Liver (tissue), 3 donors: ENCODE data around the gene BLTP2.

Experiments
- ATF3 ChIP-seq: IDR thresholded peaks from 2 replicates; pipeline ENCODE4 v1.6.1; 2016; ENCODE audit warnings: antibody characterized with exemption
- CTCF ChIP-seq: fragments of 150-350 bp; IDR thresholded peaks from 2 replicates; pipeline ENCODE4 v1.5.1; 2017; ENCODE audit warnings: improper control_type of control experiment, low read depth, low read length; ENCODE audit not compliant: missing input control
- EGR1 ChIP-seq, 2 donors: IDR thresholded peaks; 2 replicates each; pipeline ENCODE4 v1.6.1; 2016 to 2018; ENCODE audit warnings: antibody characterized with exemption in 2 of 2, low read depth in 2 of 2
- FOXA1 ChIP-seq: IDR thresholded peaks from 2 replicates; pipeline ENCODE4 v1.6.1; 2016; ENCODE audit warnings: antibody characterized with exemption
- GABPA ChIP-seq, 2 donors: IDR thresholded peaks in 1 of 2; conservative IDR thresholded peaks in 1 of 2; 2 replicates each; pipeline ENCODE4 v1.6.1; 2016; ENCODE audit warnings: antibody characterized with exemption in 2 of 2, mild to moderate bottlenecking in 1 of 2, moderate library complexity in 1 of 2
- NR2F2 ChIP-seq: IDR thresholded peaks from 2 replicates; pipeline ENCODE4 v1.6.1; 2016; ENCODE audit warnings: antibody characterized with exemption
- RAD21 ChIP-seq, 2 donors: IDR thresholded peaks; 2 replicates each; pipeline ENCODE4 v1.6.1; 2016; ENCODE audit warnings: antibody characterized with exemption in 2 of 2, mild to moderate bottlenecking in 2 of 2
- REST ChIP-seq: IDR thresholded peaks from 2 replicates; pipeline ENCODE4 v1.6.1; 2016; ENCODE audit warnings: antibody characterized with exemption, mild to moderate bottlenecking
- SP1 ChIP-seq: IDR thresholded peaks from 2 replicates; pipeline ENCODE4 v1.6.1; 2018; ENCODE audit warnings: antibody characterized with exemption, mild to moderate bottlenecking
- YY1 ChIP-seq: IDR thresholded peaks from 2 replicates; pipeline ENCODE4 v1.6.1; 2016; ENCODE audit warnings: antibody characterized with exemption, mild to moderate bottlenecking
- donor health status: healthy.
- donor health status: healthy.

- TF ChIP-seq CTCF (no peak), GABPA (IDR thresholded peaks at IDR 0.05 in 1 of 2, conservative IDR thresholded peaks at IDR 0.05 in 1 of 2) (no peak), YY1 (no peak), SP1 (no peak), NR2F2 (no peak), RAD21 (IDR thresholded peaks at IDR 0.05) (no peak), FOXA1 (no peak), ATF3 (no peak), EGR1 (IDR thresholded peaks at IDR 0.05; ENCODE audit: low read depth in 2 of 2) (no peak), REST (no peak)
Measured at GRCh38 chr17:28685366-28685765, 40.4 kb upstream of the BLTP2 start.
